Hepatocyte (in vitro differentiated cells): ENCODE results near the gene CYTH2.

Experiments
- CTCF ChIP-seq: fragments of 200-600 bp; sonication (generic); IDR thresholded peaks from 2 replicates; pipeline ENCODE4 v1.5.1; 2016; ENCODE audit warnings: antibody characterized with exemption, mild to moderate bottlenecking; ENCODE audit not compliant: poor library complexity
- EZH2phosphoT487 ChIP-seq: fragments of 200-600 bp; sonication (generic); IDR thresholded peaks from one replicate; pipeline ENCODE4 v1.6.1; 2018; ENCODE audit warnings: antibody characterized with exemption, mild to moderate bottlenecking, low read depth, moderate library complexity; ENCODE audit not compliant: unreplicated experiment, severe bottlenecking

GRCh38 chr19:48477067-48477685 is 8.0 kb downstream of the CYTH2 start:
- TF ChIP-seq EZH2phosphoT487, result no peak
- TF ChIP-seq CTCF, result no peak
